AG09309 (cell line): Measurements from ENCODE around the gene UIMC1.

Source experiments
- DNase-seq: peaks from one replicate; pipeline ENCODE4 v3.0.0-alpha.2; 2010; ENCODE audit warnings: low read depth
- H3K4me3 ChIP-seq: 2 replicates; pipeline ENCODE4 v1.5.1; 2011; ENCODE audit warnings: mild to moderate bottlenecking, low read depth, low read length, moderate library complexity; ENCODE audit not compliant: control insufficient read depth
- CTCF ChIP-seq: IDR thresholded peaks from 2 replicates; pipeline ENCODE4 v1.5.1; 2011; ENCODE audit warnings: mild to moderate bottlenecking, low read depth, low read length, inconsistent platforms; ENCODE audit not compliant: insufficient read depth, control insufficient read depth; ENCODE audit errors: missing control alignments

Gene UIMC1

GRCh38 chr5:177025101-177025601, 18.6 kb upstream of the UIMC1 start:
- no peak for TF ChIP-seq CTCF
- no peak overlapping the region for H3K4me3 ChIP-seq
- no peak for DNase-seq

- no peak for DNase-seq
- TF ChIP-seq CTCF = no peak
- no peak overlapping the region for H3K4me3 ChIP-seq
Measured at GRCh38 chr5:177024559-177024958, 18.0 kb upstream of the UIMC1 start.

GRCh38 chr5:177023303-177023664, 16.7 kb upstream of the UIMC1 start:
- DNase-seq = no peak
- peak overlapping the region; percentile 61 for H3K4me3 ChIP-seq
- no peak for TF ChIP-seq CTCF

- TF ChIP-seq CTCF = peak; percentile 41
- peak within 1 kb of the TSS; percentile 61 for H3K4me3 ChIP-seq
- DNase-seq = peak; percentile 61
Measured at GRCh38 chr5:177022386-177023302, 16.1 kb upstream of the UIMC1 start, which contains the start of gene ZNF346. Gene ZNF346 (plus strand): TSS chr5:177022696. CDS start chr5:177022739, 43 bp downstream.

- TF ChIP-seq CTCF = no peak
- DNase-seq = no peak
- H3K4me3 ChIP-seq = no peak overlapping the region
Measured at GRCh38 chr5:177020033-177020432, 13.5 kb upstream of the UIMC1 start.

- no peak for DNase-seq
- no peak for TF ChIP-seq CTCF
- H3K4me3 ChIP-seq = no peak overlapping the region
Measured at GRCh38 chr5:177018341-177018740, 11.8 kb upstream of the UIMC1 start.

- no peak for DNase-seq
- H3K4me3 ChIP-seq = no peak overlapping the region
- TF ChIP-seq CTCF = no peak
Measured at GRCh38 chr5:177015156-177015555, 8.6 kb upstream of the UIMC1 start.
